Measurements from ENCODE around the gene ROBO1.
"Not testable (repeated sequence)": the region's sequence is repeated elsewhere in the genome, so short reads cannot be mapped to it uniquely, and the experiment has no call there.

ROBO1 gene

GRCh38 chr3:79551321-79551892 lies 216.4 kb downstream of the ROBO1 start:
- no peak for DNase-seq

DNA sequence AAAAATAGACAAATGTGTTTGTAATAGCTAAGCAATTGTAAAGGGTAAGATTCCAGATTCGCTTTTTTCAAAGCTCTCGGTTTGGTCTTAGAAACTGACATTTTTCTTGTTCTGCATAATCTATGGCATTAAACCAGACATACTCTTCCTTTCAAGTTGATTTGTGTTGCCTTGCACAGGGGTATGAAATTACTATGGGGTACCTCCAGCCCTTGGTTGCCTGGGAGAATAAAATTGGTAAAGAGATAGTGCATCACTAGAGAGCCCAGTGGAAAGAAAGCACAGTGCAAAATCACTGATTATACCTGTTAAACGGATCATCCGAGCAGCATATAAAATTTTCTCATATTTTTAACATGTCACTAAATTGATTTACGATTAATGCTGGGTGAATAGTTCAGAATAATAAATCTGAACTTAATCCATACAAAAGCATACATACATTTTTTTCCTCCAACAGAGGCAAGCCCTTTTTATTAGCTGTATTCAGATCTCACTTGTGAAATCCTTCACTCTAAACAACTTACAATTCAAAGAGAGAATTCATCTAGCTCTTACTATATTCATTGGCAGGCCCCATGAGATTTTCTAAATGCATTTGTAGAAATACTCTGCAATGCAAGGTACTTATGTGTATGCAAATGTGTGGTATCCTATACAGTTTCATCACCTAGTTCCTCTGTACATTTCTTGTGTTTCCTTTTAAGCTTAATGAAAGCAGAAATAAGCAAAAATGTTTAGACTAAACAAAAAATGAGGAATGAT lies 224.4 kb downstream of the ROBO1 start:
- DNase-seq, result no peak

GRCh38 chr3:79534727-79535126 lies 233.1 kb downstream of the ROBO1 start:
- DNase-seq, result no peak

- DNase-seq, result no peak
Measured at GRCh38 chr3:79531566-79532295, 236.1 kb downstream of the ROBO1 start.

- DNase-seq, result peak; percentile 37
Measured at GRCh38 chr3:79521221-79521848, 246.5 kb downstream of the ROBO1 start.

DNA sequence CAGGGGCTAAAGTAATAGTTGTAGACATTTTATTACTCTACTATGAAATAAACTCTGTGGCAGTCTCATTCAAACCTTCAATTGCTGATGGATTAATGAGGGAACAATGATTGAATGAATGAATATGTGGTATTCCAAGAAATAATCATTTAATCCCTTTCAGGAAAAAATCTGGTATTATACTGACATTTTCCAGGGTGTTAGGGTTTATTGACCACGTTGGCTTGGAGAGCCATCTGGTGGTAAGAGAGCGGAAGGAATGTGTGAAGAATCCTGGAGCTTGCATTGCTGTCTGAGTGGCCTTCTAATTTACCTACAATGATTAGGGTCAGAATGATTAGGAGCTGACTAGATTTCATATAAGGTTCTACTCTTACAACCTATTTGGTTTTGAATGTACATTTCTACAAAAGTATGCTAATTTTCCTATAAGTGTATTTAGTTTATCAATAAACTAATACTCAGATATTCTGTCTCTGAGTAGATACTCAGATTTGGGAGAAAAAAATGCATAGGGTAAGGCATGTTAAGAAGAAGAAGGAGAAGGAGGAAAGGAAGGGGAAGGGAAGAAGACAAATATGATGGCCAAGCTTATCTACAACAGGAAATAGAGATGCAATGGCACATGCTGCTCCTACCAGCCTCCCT lies 249.9 kb downstream of the ROBO1 start:
- DNase-seq, result peak; percentile 46

GRCh38 chr3:79516795-79517194 lies 251.0 kb downstream of the ROBO1 start:
- no peak for DNase-seq

DNA sequence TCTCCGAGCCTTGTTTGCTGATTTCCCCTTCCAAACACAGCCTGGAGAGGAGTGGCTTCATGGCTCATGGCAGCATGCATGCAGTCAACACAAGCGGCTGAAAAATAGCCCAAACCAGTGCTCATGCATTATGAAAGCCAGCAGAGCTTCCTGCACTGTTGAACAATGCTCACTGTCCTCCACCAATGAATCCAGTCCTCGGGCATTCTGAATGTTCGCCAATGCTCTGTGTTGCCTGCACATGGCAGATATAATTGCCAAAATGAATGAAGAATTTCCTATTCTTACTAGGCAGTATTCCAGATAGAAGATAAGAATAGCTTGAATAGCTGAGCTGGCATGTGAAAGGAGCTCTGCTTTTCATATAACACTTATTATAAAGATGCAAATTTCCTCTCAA lies 252.7 kb downstream of the ROBO1 start:
- peak; percentile 9 for DNase-seq

- no peak for DNase-seq
Measured at GRCh38 chr3:79514069-79514468, 253.7 kb downstream of the ROBO1 start.

DNA sequence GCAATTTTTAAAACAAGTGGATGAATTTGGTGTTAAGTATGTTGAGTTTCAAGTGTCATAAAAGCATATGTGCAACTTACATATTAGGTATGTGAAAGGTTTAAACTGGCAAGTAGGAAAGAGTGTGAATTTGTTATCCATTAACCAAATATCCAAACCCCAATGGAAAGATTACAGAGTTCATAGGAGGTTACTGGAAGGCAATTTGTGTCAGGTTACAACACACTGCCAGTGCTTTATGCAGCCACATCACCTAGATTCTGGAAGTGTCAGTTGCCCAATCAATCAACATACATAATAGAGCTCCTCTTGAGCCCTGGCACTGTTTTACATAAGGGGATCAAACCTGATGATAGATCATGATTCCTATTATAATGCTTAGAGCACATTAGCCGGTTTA lies 261.0 kb downstream of the ROBO1 start:
- no peak for DNase-seq

DNA sequence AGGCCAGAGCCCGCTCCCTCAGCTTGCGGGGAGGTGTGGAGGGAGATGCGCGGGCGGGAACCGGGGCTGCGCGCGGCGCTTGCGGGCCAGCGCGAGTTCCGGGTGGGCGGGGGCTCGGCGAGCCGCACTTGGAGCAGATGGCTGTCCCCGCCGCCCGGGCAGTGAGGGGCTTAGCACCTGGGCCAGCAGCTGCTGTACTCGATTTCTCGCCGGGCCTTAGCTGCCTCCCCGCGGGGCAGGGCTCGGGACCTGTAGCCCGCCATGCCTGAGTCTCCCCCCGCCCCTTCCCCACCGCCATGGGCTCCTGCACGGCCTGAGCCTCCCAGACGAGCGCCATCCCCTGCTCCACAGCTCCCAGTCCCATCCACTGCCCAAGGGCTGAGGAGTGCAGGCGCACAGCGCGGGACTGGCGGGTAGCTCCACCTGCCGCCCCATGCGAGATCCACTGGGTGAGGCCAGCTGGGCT lies 265.5 kb downstream of the ROBO1 start:
- DNase-seq, result not testable (repeated sequence)

- DNase-seq, result peak; percentile 12
Measured at GRCh38 chr3:79497447-79498111, 270.2 kb downstream of the ROBO1 start.

DNA sequence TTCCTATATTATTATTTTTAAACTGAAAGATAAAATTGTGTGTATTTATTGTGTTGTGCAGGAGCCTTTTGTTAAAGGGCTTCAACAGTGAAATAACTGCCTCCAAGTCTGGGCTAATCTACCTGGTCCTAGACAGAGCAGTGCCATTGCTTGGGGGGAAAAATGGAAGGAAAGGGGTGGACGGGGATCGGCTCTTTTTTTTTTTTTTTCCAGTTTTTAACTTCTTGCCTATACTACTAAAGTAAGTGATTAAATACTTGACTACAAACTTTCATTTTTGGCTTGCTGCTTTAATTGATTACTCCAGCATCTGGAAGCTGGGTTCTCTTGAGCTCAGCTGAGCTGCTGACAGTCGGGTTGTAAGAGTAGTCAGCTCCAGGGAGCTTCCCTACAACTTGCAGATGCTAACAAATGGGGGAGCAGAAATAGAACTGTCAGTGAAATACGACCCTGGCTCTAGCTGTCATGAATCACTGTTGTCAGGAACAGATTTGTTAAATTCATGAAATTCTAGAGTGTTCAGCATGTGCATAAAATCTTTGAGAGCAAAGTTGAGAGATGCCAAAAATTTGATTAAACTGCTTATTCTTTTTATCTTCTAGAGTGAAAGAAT lies 276.7 kb downstream of the ROBO1 start:
- peak; percentile 38 for DNase-seq

- DNase-seq, result peak; percentile 86
Measured at GRCh38 chr3:79490165-79491028, 277.4 kb downstream of the ROBO1 start.

DNA sequence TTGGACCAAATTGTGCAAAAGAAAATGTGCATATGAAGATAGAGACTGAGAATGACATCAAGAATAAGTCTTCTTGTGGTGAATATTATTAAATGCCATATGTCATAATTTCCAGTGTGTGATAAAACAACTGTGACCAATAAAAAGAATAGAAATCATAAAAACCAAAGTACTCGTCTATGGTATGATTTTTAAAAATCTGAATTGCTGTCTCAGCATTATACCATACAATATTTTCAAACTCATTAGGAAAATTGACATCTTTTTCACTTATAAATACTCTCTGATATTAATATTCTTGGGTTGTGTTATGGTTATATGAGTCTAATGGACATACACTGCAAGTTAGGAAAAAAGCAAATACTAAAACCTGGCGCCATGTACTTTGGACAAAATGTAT lies 279.4 kb downstream of the ROBO1 start:
- no peak for DNase-seq

DNA sequence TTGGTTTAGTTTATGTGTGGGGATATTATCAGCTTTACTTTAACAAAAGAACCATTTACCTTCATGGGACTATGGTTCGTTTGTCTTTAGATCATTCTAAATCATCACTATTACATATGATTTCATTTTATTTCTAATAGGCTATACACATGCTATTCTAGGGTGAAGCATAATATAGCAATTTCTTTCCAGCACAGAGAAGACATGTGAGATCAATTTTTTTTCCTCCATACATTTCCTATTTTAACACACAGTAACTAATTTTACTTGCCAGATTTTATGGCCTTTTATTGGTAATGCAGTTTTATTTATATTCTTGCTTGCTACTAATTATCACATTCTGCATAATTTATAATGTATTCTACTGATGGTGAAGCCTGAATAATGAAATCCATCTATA lies 287.1 kb downstream of the ROBO1 start:
- DNase-seq, result no peak

DNA sequence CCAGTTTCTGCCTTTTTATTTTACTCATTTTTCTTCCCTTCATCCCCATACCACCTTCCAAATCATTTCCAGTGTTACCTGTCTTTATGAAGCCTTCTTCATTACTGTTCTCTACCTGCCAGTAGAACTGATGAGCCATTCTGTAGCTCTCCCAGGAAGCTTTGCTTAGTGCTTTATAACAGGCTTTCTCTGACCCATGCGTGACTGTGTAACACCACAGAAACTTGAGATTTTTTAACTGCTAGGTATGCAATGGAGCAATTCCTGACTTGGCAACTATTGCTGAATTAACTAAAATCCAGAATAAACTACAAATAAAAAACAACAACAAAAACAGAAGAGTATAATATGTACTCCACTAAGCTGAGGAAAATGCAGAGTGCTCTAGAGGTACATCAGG lies 289.2 kb downstream of the ROBO1 start:
- DNase-seq, result no peak

DNA sequence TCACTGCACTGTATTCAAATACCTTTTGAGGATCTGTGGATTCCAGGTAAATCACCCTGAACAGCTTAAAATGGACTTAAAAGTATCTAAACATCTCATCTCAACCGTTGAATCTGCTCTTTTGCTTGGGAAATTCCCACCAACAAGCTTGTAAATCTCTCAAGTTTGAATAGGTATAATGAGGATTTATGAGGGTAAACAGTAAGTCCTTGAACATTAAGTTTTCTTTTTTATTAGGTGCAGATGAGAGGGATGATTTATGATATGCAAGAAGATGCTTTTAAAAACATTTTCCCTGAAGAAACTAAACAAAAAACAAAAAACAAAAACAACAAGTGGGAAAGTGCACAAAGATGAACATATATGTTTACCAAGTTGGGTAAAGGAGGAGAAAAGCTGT lies 290.6 kb downstream of the ROBO1 start:
- DNase-seq, result no peak

DNA sequence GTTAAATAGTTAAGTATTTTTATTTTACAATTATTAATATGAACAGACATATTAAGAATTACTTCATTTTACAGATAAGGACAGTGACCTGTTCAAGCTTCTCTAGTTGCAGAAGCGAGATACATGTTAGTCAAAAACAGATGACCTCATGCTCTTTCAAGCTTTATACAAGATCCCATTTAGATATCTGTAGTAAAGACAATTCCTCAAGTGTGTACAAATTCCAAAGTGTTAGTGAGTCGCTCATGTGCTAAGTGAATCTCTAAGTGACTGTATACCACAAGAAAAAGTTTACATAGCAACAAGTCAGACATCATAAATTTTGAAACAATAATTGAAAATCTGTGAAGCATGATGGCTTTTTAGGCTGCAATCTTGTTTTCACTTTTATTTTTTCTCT lies 293.8 kb downstream of the ROBO1 start:
- DNase-seq, result peak; percentile 18

GRCh38 chr3:79467721-79468120 lies 300.1 kb downstream of the ROBO1 start:
- DNase-seq, result no peak

Data from fibroblast of skin of back (primary cell).